Stimulated activated CD4-positive, alpha-beta T cell treated with anti-CD3 and anti-CD28 coated beads, Interleukin-4, amount 100 ng/mL, for 24 hours (primary cell): ENCODE measurements around the gene CPXM1.
"Not testable (repeated sequence)": the region's sequence is repeated elsewhere in the genome, so short reads cannot be mapped to it uniquely, and the experiment has no call there.

Source experiments
- DNase-seq: peaks from one replicate; pipeline ENCODE4 v3.0.0-alpha.2; 2020

The CPXM1 gene

GRCh38 chr20:2820896-2821869, 20.8 kb upstream of the CPXM1 start:
- no peak for DNase-seq

DNA sequence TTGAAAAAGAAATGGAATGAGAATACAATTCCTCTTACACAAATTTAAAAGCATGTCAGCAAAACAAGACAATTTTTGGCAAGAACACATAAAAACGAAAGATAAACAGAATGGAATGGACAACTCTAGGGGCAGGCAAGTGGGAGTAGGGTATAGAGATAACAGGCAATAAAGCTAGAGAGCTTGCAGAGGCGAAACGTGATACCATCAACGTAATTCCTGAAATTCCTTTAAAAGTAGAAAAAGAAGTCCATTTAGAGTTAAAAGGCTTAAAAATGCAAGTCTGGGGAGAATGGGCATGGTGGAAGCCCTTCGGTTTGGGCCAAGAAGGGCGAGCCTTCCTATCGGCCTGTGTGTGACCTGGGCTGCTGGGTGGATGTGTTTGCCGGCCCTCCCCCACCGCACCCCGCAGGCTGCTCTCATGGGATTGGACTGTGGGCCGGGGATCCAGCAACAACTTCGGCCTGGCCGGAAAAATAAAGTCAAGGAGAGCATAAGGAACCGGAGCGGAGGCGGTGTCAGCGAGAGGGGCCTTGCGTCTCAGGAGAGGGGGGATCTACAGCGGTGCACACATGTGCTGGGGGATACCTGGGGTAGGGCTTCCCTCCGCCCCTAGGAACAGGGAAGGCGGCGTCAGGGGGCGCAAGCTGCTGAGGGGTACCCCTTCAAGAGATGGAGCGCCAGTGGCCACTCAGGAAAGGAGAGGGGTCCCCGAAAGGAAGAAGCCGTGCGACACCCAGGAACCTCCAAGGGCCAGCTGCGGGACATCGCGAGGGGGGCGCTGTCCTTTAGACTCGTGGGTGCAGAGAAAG, 19.9 kb upstream of the CPXM1 start:
- DNase-seq = no peak

DNA sequence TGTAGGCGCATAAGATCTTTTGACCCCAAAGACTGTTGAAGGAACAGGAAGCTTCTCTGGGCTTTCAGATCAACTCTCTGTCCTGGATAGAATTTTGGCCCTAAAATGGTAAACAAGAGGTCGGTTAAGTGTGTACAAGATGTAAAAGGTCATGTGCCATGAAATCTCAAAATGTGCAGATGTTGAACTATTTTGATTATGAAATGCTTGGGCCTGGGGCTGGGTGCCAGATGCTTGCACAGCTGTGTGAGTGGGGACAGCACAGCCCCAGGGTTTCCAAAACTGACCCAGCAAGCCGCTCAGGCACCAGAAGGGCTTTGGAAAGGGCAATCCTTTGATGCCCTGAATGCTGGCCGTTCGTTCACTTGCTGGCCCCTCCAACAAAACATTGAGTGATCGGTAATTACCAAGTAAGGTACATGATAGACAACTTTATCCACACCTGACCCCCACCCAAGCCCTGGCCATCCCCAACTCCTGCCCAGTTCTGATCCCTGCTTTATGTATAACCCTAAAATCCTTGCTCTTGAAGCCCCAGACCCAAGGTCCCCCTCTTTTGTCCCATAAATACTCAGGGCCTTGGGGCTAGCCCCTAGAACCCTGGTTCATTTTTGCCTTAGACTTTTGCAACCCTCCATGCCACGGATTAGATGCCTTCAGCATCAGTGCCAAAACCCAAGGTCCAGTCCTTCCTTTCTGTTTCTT, 17.6 kb upstream of the CPXM1 start:
- no peak for DNase-seq

- no peak for DNase-seq
Measured at GRCh38 chr20:2817341-2817726, 16.9 kb upstream of the CPXM1 start.

GRCh38 chr20:2816583-2817340, 16.3 kb upstream of the CPXM1 start:
- DNase-seq = no peak

- DNase-seq = no peak
Measured at GRCh38 chr20:2816030-2816582, 15.7 kb upstream of the CPXM1 start, which contains the start of gene TMEM239. TMEM239 (plus strand) TSS chr20:2816364; CDS start chr20:2816555, 191 bp downstream.

- no peak for DNase-seq
Measured at GRCh38 chr20:2815242-2815900, 14.9 kb upstream of the CPXM1 start.

- DNase-seq = no peak
Measured at GRCh38 chr20:2814587-2815051, 14.2 kb upstream of the CPXM1 start, which contains the start of gene C20orf141. C20orf141 (plus strand) TSS chr20:2814987; CDS start chr20:2815185, 198 bp downstream.

DNA sequence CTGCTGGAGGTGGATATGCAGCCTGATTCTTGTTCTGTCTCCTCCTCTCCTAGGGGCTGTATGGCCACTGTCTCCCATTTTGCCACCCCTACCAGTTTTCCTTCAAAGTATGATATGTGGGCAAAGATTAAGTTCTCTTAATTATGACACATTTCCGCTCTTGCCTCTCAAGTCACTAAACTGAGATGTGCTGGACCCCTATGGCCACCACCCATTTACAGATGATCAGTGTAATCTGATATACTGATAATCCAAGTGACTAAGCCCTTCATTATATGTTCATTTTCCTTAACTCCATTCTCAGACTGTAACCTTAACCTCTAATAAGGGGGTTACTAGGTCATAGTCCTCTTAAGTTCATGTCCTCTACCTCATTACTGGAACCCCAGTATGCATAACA, 13.6 kb upstream of the CPXM1 start:
- DNase-seq = no peak

DNA sequence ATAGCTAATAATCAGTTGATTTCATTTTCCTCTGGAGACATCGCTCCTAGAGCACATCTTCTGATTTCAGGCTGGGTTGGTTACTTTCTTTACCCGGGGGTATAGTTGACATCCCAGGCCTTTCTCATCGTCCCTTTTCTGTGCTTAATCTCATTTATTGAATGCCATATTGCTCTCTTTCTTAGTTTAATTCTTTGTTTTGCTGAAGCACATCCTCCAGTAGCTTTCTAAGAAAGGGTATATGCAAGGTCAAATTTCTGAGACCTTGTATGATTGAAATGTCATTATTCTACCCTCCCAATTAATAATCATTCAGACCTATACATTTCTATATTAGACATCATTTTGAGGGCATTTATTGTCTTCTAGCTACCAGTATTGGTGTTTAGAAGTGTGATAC, 11.8 kb upstream of the CPXM1 start:
- no peak for DNase-seq

GRCh38 chr20:2809690-2810089, 9.3 kb upstream of the CPXM1 start:
- no peak for DNase-seq

GRCh38 chr20:2807929-2808328, 7.5 kb upstream of the CPXM1 start:
- not testable (repeated sequence) for DNase-seq

DNA sequence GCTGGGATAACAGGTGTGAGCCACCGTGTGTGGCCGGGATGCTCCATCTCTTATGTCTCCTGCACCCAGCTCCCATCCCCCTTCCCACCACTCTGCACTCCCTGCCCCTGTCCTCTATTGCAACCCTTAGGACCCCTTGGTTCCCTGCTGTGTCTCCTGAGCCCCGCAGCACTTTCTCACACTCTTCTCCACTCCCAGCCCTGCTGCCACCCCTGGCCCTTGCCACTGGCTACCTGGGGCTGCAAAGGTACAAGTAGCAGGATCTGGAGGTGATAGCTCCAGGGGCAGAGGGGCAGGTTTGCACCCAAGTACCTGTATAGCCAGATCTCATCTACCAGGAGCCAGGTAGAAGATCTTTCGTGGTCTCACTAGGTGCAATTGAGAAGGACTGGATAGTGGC, 6.6 kb upstream of the CPXM1 start:
- no peak for DNase-seq

GRCh38 chr20:2806351-2806701, 5.9 kb upstream of the CPXM1 start:
- no peak for DNase-seq

GRCh38 chr20:2805689-2806350, 5.4 kb upstream of the CPXM1 start:
- DNase-seq = no peak

- no peak for DNase-seq
Measured at GRCh38 chr20:2804852-2805688, 4.6 kb upstream of the CPXM1 start.

DNA sequence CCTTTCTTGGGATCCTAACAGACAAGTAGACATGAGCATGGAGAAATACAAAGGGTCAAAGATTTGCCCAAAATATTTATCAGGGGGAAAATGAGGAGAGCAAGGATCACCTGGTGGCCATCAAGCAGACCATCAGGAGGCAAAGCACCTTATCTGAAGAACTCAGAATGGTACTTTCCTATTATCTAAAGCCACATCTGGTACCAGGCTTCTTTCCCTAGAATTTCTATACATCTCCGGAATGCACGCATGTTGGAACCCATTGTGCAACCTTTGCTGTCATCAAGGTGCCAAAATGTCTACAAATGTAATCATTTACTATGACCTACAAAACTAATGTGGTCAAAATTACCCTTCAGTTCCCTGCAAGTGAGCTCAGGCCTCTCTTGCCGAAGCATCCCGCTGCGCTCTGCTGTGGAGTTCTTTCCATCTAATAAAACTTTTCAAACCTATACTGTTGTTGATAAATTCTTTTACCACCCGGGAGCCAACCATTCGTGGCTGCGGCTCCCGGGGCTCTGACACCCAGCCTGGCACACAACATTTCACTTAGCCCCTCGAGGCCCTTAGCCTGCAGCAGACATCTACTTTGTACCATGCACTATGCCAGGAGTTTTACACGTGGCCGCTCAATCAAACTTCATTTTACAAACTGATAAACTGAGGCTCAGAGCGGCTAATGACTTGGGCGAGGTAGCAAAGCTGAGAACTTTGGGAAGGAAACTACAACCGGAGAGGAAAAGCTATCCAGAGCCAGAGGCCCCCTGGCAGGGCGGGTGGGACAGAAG, 3.8 kb upstream of the CPXM1 start:
- no peak for DNase-seq

- no peak for DNase-seq
Measured at GRCh38 chr20:2801286-2801728, 880 bp upstream of the CPXM1 start.
